ENCODE results near the gene EFHD2. TPM values are rescaled to one million over a fixed set of nuclear protein-coding genes. Genes with fewer than 3 reads are reported as not detected.

The EFHD2 gene
- total and polyA plus RNA-seq, 2 of the 8 experiments (the other 6 are each of a cell fraction or from before 2014, with no cell fraction given) = 24.4 to 25.1 TPM

DNA sequence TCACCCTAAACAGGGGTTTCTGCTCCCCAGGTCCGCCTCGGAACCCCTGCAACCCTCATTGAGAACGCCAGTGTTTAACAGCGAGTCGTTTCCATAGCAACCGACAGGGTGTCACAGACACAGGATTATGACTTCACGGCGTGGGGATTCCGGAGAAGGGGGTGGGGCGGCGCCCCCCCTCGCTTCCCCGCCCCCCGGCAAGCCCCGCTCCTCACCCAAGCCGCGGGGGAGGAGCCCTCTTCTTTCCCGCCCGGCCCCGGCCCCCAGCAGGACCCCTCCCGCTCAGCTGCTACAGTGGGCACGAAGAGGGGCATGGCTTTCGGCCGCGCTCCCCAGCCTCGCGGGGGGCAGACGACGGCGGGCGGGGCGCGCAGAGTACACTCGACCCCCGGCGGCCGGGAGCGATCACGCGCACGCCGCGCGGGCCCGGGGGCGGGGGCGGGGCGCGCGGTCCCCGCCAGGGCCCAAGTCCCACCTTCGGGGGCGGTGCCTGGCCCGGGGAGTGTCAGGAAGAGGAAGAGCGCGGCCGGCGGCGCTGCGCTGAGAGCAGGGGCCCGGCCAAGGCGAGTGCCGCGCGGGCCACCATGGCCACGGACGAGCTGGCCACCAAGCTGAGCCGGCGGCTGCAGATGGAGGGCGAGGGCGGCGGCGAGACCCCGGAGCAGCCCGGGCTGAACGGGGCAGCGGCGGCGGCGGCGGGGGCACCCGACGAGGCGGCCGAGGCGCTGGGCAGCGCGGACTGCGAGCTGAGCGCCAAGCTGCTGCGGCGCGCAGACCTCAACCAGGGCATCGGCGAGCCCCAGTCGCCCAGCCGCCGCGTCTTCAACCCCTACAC is at the start of gene EFHD2 (continued):
- TF ChIP-seq, protein P1, sequence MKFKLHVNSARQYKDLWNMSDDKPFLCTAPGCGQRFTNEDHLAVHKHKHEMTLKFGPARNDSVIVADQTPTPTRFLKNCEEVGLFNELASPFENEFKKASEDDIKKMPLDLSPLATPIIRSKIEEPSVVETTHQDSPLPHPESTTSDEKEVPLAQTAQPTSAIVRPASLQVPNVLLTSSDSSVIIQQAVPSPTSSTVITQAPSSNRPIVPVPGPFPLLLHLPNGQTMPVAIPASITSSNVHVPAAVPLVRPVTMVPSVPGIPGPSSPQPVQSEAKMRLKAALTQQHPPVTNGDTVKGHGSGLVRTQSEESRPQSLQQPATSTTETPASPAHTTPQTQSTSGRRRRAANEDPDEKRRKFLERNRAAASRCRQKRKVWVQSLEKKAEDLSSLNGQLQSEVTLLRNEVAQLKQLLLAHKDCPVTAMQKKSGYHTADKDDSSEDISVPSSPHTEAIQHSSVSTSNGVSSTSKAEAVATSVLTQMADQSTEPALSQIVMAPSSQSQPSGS (IDR thresholded peaks at IDR 0.05; ENCODE audit: low read length) = no peak
- TF ChIP-seq SAP30 (IDR thresholded peaks at IDR 0.05; ENCODE audit: insufficient read depth, insufficient replicate concordance, low read length) (no peak), SIN3A (conservative IDR thresholded peaks at IDR 0.05 in 1 of 2, IDR thresholded peaks at IDR 0.05 in 1 of 2; ENCODE audit: low read depth in 1 of 2, low read length in 2 of 2) (peak in 1 of 2 experiments; percentile 50; a peak in 2 of 4 replicates), HDAC2 (IDR thresholded peaks at IDR 0.05; ENCODE audit: borderline replicate concordance in 1 of 2, low read depth in 2 of 2, low read length in 2 of 2) (0 out of 4 replicates have a peak, but pooled peaks have one; percentile 11 to 25), SIRT6 (IDR thresholded peaks at IDR 0.05; ENCODE audit: low read length) (no peak)

All from H1 (cell line).